ENCODE measurements around the gene AAK1. TPM values are rescaled to one million over a fixed set of nuclear protein-coding genes. Genes with fewer than 3 reads are reported as not detected.

The AAK1 gene
- total RNA-seq, 1 donor from 2014 or later = 108 TPM

GRCh38 chr2:69437751-69438154, 205.8 kb downstream of the AAK1 start:
- Histone ChIP-seq H2AFZ (ENCODE audit: low read depth, low read length) (peak overlapping the region; percentile 88), H3K4me2 (ENCODE audit: low read length) (peak overlapping the region; percentile 96), H3K27ac (ENCODE audit: low read depth, low read length) (peak overlapping the region; percentile 81), H3K27me3 (ENCODE audit: insufficient read depth, low read length) (no peaks in the 10 kb centered on the region), H3K36me3 (ENCODE audit: insufficient read depth, low read length) (no peaks in the 10 kb centered on the region), H4K20me1 (ENCODE audit: insufficient read depth, low read length) (no peaks in the 10 kb centered on the region), H3K9ac (ENCODE audit: low read length) (peak overlapping the region; percentile 93), H3K4me1 (ENCODE audit: insufficient read depth, low read length) (peaks cover 8% of the 10 kb centered on the region), H3K79me2 (ENCODE audit: insufficient read depth, low read length) (peaks cover 26% of the 10 kb centered on the region), H3K4me3 (ENCODE audit: insufficient read depth, low read depth, low read length) (peak overlapping the region; percentile 83), H3K9me3 (ENCODE audit: insufficient read depth, low read depth, low read length) (no peaks in the 10 kb centered on the region)
- H3K27me3 Mint-ChIP-seq (ENCODE audit: low read depth, unreplicated experiment) = no peaks in the 10 kb centered on the region
- peak; percentile 53 for DNase-seq (ENCODE audit: low read depth)
- FAIRE-seq = no peak
- H3K9me3 Mint-ChIP-seq (ENCODE audit: unreplicated experiment) = no peaks in the 10 kb centered on the region
- peak overlapping the region; percentile 98 for H3K27ac Mint-ChIP-seq (ENCODE audit: unreplicated experiment)
- H3K36me3 Mint-ChIP-seq (ENCODE audit: low read depth, unreplicated experiment) = no peaks in the 10 kb centered on the region
- peaks cover 17% of the 10 kb centered on the region for H3K4me1 Mint-ChIP-seq (ENCODE audit: low read depth, unreplicated experiment)
- no peak for TF ChIP-seq EZH2 (IDR thresholded peaks at IDR 0.05; ENCODE audit: insufficient read depth, low read length)
- TF ChIP-seq CTCF (IDR thresholded peaks at IDR 0.05; ENCODE audit: insufficient read depth, low read depth, low read length) = no peak
- peak overlapping the region; percentile 97 for H3K4me3 Mint-ChIP-seq (ENCODE audit: unreplicated experiment)

GRCh38 chr2:69436938-69437750, 206.4 kb downstream of the AAK1 start, which contains the start of gene NFU1:
TSS of gene NFU1 (minus strand) at chr2:69437435. CDS start at chr2:69437422, 13 bp downstream.
- no peaks in the 10 kb centered on the region for H3K9me3 Mint-ChIP-seq (ENCODE audit: unreplicated experiment)
- H3K36me3 Mint-ChIP-seq (ENCODE audit: low read depth, unreplicated experiment) = no peaks in the 10 kb centered on the region
- no peaks in the 10 kb centered on the region for H4K20me1 ChIP-seq (ENCODE audit: insufficient read depth, low read length)
- peaks cover 8% of the 10 kb centered on the region for H3K4me1 ChIP-seq (ENCODE audit: insufficient read depth, low read length)
- peak within 1 kb of the TSS; percentile 83 for H3K4me3 ChIP-seq (ENCODE audit: insufficient read depth, low read depth, low read length)
- H3K4me2 ChIP-seq (ENCODE audit: low read length) = peak within 1 kb of the TSS; percentile 96
- DNase-seq (ENCODE audit: low read depth) (peak; percentile 95), FAIRE-seq (no peak)
- H3K9me3 ChIP-seq (ENCODE audit: insufficient read depth, low read depth, low read length) = no peaks in the 10 kb centered on the region
- peak within 1 kb of the TSS; percentile 88 for H2AFZ ChIP-seq (ENCODE audit: low read depth, low read length)
- peaks cover 26% of the 10 kb centered on the region for H3K79me2 ChIP-seq (ENCODE audit: insufficient read depth, low read length)
- H3K27me3 Mint-ChIP-seq (ENCODE audit: low read depth, unreplicated experiment) = no peaks in the 10 kb centered on the region
- H3K4me1 Mint-ChIP-seq (ENCODE audit: low read depth, unreplicated experiment) = peaks cover 17% of the 10 kb centered on the region
- H3K9ac ChIP-seq (ENCODE audit: low read length) = peak within 1 kb of the TSS; percentile 93
- peak within 1 kb of the TSS; percentile 97 for H3K4me3 Mint-ChIP-seq (ENCODE audit: unreplicated experiment)
- peak; percentile 37 for TF ChIP-seq CTCF (IDR thresholded peaks at IDR 0.05; ENCODE audit: insufficient read depth, low read depth, low read length)
- no peak for TF ChIP-seq EZH2 (IDR thresholded peaks at IDR 0.05; ENCODE audit: insufficient read depth, low read length)
- no peaks in the 10 kb centered on the region for H3K36me3 ChIP-seq (ENCODE audit: insufficient read depth, low read length)
- H3K27ac ChIP-seq (ENCODE audit: low read depth, low read length) = peak within 1 kb of the TSS; percentile 81
- peak within 1 kb of the TSS; percentile 98 for H3K27ac Mint-ChIP-seq (ENCODE audit: unreplicated experiment)
- H3K27me3 ChIP-seq (ENCODE audit: insufficient read depth, low read length) = no peaks in the 10 kb centered on the region

- H2AFZ ChIP-seq (ENCODE audit: low read depth, low read length) = peak overlapping the region; percentile 88
- Mint-ChIP-seq H3K27ac (ENCODE audit: unreplicated experiment) (peak overlapping the region; percentile 98), H3K36me3 (ENCODE audit: low read depth, unreplicated experiment) (peaks cover 2% of the 10 kb centered on the region), H3K9me3 (ENCODE audit: unreplicated experiment) (no peaks in the 10 kb centered on the region), H3K27me3 (ENCODE audit: low read depth, unreplicated experiment) (no peaks in the 10 kb centered on the region), H3K4me1 (ENCODE audit: low read depth, unreplicated experiment) (peaks cover 17% of the 10 kb centered on the region), H3K4me3 (ENCODE audit: unreplicated experiment) (peak overlapping the region; percentile 97)
- H3K9ac ChIP-seq (ENCODE audit: low read length) = peak overlapping the region; percentile 93
- peaks cover 26% of the 10 kb centered on the region for H3K79me2 ChIP-seq (ENCODE audit: insufficient read depth, low read length)
- peaks cover under 1% of the 10 kb centered on the region for H3K36me3 ChIP-seq (ENCODE audit: insufficient read depth, low read length)
- no peak for TF ChIP-seq EZH2 (IDR thresholded peaks at IDR 0.05; ENCODE audit: insufficient read depth, low read length)
- TF ChIP-seq CTCF (IDR thresholded peaks at IDR 0.05; ENCODE audit: insufficient read depth, low read depth, low read length) = no peak
- no peaks in the 10 kb centered on the region for H4K20me1 ChIP-seq (ENCODE audit: insufficient read depth, low read length)
- H3K9me3 ChIP-seq (ENCODE audit: insufficient read depth, low read depth, low read length) = no peaks in the 10 kb centered on the region
- FAIRE-seq (no peak), DNase-seq (ENCODE audit: low read depth) (no peak)
- H3K4me3 ChIP-seq (ENCODE audit: insufficient read depth, low read depth, low read length) = peak overlapping the region; percentile 83
- H3K4me2 ChIP-seq (ENCODE audit: low read length) = peak overlapping the region; percentile 96
- no peaks in the 10 kb centered on the region for H3K27me3 ChIP-seq (ENCODE audit: insufficient read depth, low read length)
- peak overlapping the region; percentile 81 for H3K27ac ChIP-seq (ENCODE audit: low read depth, low read length)
- H3K4me1 ChIP-seq (ENCODE audit: insufficient read depth, low read length) = peaks cover 8% of the 10 kb centered on the region
These were observed 207.0 kb downstream of the AAK1 start for GRCh38 chr2:69436596-69436937.

Data from astrocyte (in vitro differentiated cells and primary cell).